Esophagus squamous epithelium (tissue), 5 donors: Measurements from ENCODE around the gene KIRREL2. TPM values are rescaled to one million over a fixed set of nuclear protein-coding genes. Genes with fewer than 3 reads are reported as not detected.

Experiments
- DNase-seq: peaks from one replicate; lab custom pipeline; 2025; lab: John Stamatoyannopoulos, UW
- H3K27ac ChIP-seq, 4 donors: fragments of 200-600 bp; sonication (generic); one replicate each; pipeline ENCODE4 v1.5.1; 2016 to 2019; ENCODE audit warnings: mild to moderate bottlenecking in 1 of 4
- H3K27me3 ChIP-seq, 4 donors: fragments of 200-600 bp; sonication (generic); 1 replicate in 3 of 4; 2 replicates in 1 of 4; pipeline versions ENCODE4 v1.5.1 to v1.6.0; 2017 to 2021; ENCODE audit warnings: antibody characterized with exemption in 1 of 4
- H3K36me3 ChIP-seq, 3 donors: fragments of 200-600 bp; sonication (generic); one replicate each; pipeline ENCODE4 v1.5.1; 2016 to 2019
- H3K4me1 ChIP-seq, 3 donors: fragments of 200-600 bp; sonication (generic); one replicate each; pipeline ENCODE4 v1.5.1; 2017 to 2019
- H3K4me3 ChIP-seq, 4 donors: fragments of 200-600 bp; sonication (generic); 1 replicate in 3 of 4; 2 replicates in 1 of 4; pipeline ENCODE4 v1.5.1; 2016 to 2019; ENCODE audit warnings: mild to moderate bottlenecking in 2 of 4, moderate library complexity in 1 of 4
- H3K9me3 ChIP-seq, 3 donors: fragments of 200-600 bp; sonication (generic); one replicate each; pipeline ENCODE4 v1.5.1; 2016 to 2019
- CTCF ChIP-seq, 6 experiments: fragments of 450-650 bp in 4 of 6; fragments of 200-600 bp in 2 of 6; sonication (generic) in 2 of 6; IDR thresholded peaks; one replicate each; pipeline ENCODE4 v1.5.1; 2016 to 2019; ENCODE audit warnings: antibody characterized with exemption in 6 of 6, mild to moderate bottlenecking in 4 of 6, moderate library complexity in 4 of 6
- POLR2A ChIP-seq, 4 donors: fragments of 450-650 bp; IDR thresholded peaks; one replicate each; pipeline ENCODE4 v1.6.1; 2017; ENCODE audit warnings: antibody characterized with exemption in 4 of 4, mild to moderate bottlenecking in 4 of 4, moderate library complexity in 3 of 4
- WGBS, 2 donors: methylation state at CpG; one replicate each; pipeline ENCODE4 v1.1.5; 2018; 5-methylcytosine and 5-hydroxymethylcytosine counted together
- intact Hi-C: fragments of 100-400 bp; cut with DNase I; formaldehyde crosslinking; loops from one replicate; pipeline ENCODE4 v1.15.0; 2022
- total RNA-seq, 4 donors: library from RNA; depleted of rRNA; stranded (reverse); fragments of >200 nt; gene quantifications; one replicate each; pipeline ENCODE4 v1.1.0, GENCODE V29; 2016
- donor health status: DM: yes; HTN: yes; CAD: no.

Gene KIRREL2
- total RNA-seq, 4 donors from 2014 or later, result 0.57 TPM; not detected in 3

- TF ChIP-seq POLR2A (IDR thresholded peaks at IDR 0.05) (no peak), CTCF (IDR thresholded peaks at IDR 0.05) (no peak)
- DNase-seq, result no peak
- Histone ChIP-seq H3K27ac (no peak overlapping the region), H3K36me3 (no peaks in the 10 kb centered on the region), H3K4me3 (no peak overlapping the region), H3K27me3 (peaks cover 0 to 66% (median 0%) of the 10 kb centered on the region in 4 donors), H3K9me3 (no peaks in the 10 kb centered on the region), H3K4me1 (no peaks in the 10 kb centered on the region)
- WGBS, 2 donors, result 81 to 82% methylated on average over 9 to 11 of the region's 11 CpGs
- intact Hi-C loops, result no loop called here
These were observed 43.4 kb upstream of the KIRREL2 start for GRCh38 chr19:35813043-35813890.

- intact Hi-C loops, result no loop called here
- DNase-seq, result no peak
- WGBS, 2 donors, result 9 to 32% methylated on average over 3 to 4 of the region's 6 CpGs
These were observed 40.4 kb upstream of the KIRREL2 start for GRCh38 chr19:35816262-35816661.

DNA sequence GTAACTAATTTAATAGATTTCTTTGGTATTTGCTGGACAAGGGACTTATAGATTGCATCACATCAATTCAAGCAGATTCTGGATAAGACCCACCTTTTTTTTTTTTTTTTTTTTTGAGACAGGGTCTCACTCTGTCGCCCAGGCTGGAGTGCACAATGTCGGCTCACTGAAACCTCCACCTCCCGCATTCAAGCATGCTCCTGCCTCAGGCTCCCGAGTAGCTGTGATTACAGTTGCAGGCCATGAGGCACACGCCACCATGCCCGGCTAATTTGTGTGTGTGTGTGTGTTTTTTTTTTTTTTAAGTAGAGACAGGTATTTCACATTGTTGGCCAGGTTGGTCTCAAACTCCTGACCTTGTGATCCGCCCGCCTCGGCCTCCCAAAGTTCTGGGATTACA is 39.9 kb upstream of the KIRREL2 start:
- H3K9me3 ChIP-seq, result no peaks in the 10 kb centered on the region
- intact Hi-C loops, result no loop called here
- 85 to 87% methylated on average over 7 to 9 of the region's 9 CpGs for WGBS, 2 donors
- no peaks in the 10 kb centered on the region for H3K36me3 ChIP-seq
- peaks cover 0 to 59% (median 0%) of the 10 kb centered on the region in 4 donors for H3K27me3 ChIP-seq
- H3K4me1 ChIP-seq, result no peaks in the 10 kb centered on the region
- no peak for DNase-seq
- no peak overlapping the region for H3K4me3 ChIP-seq
- no peak overlapping the region for H3K27ac ChIP-seq
- TF ChIP-seq CTCF (IDR thresholded peaks at IDR 0.05) (no peak), POLR2A (IDR thresholded peaks at IDR 0.05) (no peak)

More at GRCh38 chr19:35816262-35816661, 40.4 kb upstream of the KIRREL2 start:
- H3K4me1 ChIP-seq, result no peaks in the 10 kb centered on the region
- H3K4me3 ChIP-seq, result no peak overlapping the region
- no peak overlapping the region for H3K27ac ChIP-seq
- H3K36me3 ChIP-seq, result no peaks in the 10 kb centered on the region
- TF ChIP-seq CTCF (IDR thresholded peaks at IDR 0.05), result no peak
- TF ChIP-seq POLR2A (IDR thresholded peaks at IDR 0.05), result no peak
- H3K27me3 ChIP-seq, result peaks cover 0 to 64% (median 0%) of the 10 kb centered on the region in 4 donors
- no peaks in the 10 kb centered on the region for H3K9me3 ChIP-seq

- Histone ChIP-seq H3K4me1 (no peaks in the 10 kb centered on the region), H3K4me3 (no peak overlapping the region), H3K36me3 (no peaks in the 10 kb centered on the region), H3K27ac (no peak overlapping the region), H3K9me3 (no peaks in the 10 kb centered on the region), H3K27me3 (peaks cover 0 to 53% (median 0%) of the 10 kb centered on the region in 4 donors)
- TF ChIP-seq POLR2A (IDR thresholded peaks at IDR 0.05) (no peak), CTCF (IDR thresholded peaks at IDR 0.05) (no peak)
- no peak for DNase-seq
- WGBS, 2 donors, result 34 to 71% methylated on average over 3 of the region's 3 CpGs
- intact Hi-C loops, result no loop called here
These were observed 38.3 kb upstream of the KIRREL2 start for GRCh38 chr19:35818445-35818844.

DNA sequence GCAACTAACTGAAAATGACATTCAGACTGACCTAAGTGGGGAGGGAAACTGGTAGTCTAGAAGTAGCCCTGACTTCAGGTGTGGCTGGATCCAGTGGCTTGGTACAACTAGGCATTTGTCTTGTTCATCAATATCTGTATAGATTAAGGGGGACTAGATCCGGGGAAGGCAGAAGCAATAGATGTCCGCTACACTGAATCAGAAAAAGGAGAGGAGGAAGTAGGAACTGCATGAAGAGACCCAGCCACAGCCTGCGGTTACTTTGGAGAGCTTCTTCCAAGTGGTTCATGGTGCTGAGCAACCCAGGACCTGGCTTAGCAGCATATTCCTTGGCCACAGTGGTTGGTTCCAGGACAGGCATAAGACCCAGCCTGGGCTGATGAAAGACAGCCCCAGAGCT is 34.1 kb upstream of the KIRREL2 start:
- TF ChIP-seq POLR2A (IDR thresholded peaks at IDR 0.05) (no peak), CTCF (IDR thresholded peaks at IDR 0.05) (no peak)
- H3K36me3 ChIP-seq, result no peaks in the 10 kb centered on the region
- no peak overlapping the region for H3K4me3 ChIP-seq
- DNase-seq, result no peak
- WGBS, 2 donors, result 63 to 68% methylated on average over 3 of the region's 3 CpGs
- peaks cover 0 to 55% (median 0%) of the 10 kb centered on the region in 4 donors for H3K27me3 ChIP-seq
- H3K9me3 ChIP-seq, result no peaks in the 10 kb centered on the region
- H3K27ac ChIP-seq, result no peak overlapping the region
- intact Hi-C loops, result no loop called here
- H3K4me1 ChIP-seq, result no peaks in the 10 kb centered on the region
